Stimulated activated CD8-positive, alpha-beta memory T cell treated with anti-CD3 and anti-CD28 coated beads, Interleukin-12 subunit alpha, Interleukin-12 subunit beta, amount 100 ng/mL, for 24 hours (primary cell): Measurements from ENCODE around the gene ERICH6B.

Source experiments
- DNase-seq: peaks from one replicate; pipeline ENCODE4 v3.0.0-alpha.2; 2020; ENCODE audit errors: extremely low read depth

ERICH6B gene

GRCh38 chr13:45542391-45542790 is 73.1 kb downstream of the ERICH6B start:
- DNase-seq: no peak

GRCh38 chr13:45541806-45542205 is 73.7 kb downstream of the ERICH6B start:
- no peak for DNase-seq

GRCh38 chr13:45540864-45541263 is 74.7 kb downstream of the ERICH6B start:
- no peak for DNase-seq

GRCh38 chr13:45540195-45540594 is 75.3 kb downstream of the ERICH6B start:
- DNase-seq: no peak

- no peak for DNase-seq
Measured at GRCh38 chr13:45538382-45538781, 77.2 kb downstream of the ERICH6B start.

- no peak for DNase-seq
Measured at GRCh38 chr13:45537516-45537915, 78.0 kb downstream of the ERICH6B start.

- DNase-seq: no peak
Measured at GRCh38 chr13:45536224-45536623, 79.3 kb downstream of the ERICH6B start.

- DNase-seq: no peak
Measured at GRCh38 chr13:45534604-45535003, 80.9 kb downstream of the ERICH6B start.

- no peak for DNase-seq
Measured at GRCh38 chr13:45529758-45530157, 85.8 kb downstream of the ERICH6B start.

GRCh38 chr13:45527699-45528462 is 87.7 kb downstream of the ERICH6B start:
- no peak for DNase-seq

- no peak for DNase-seq
Measured at GRCh38 chr13:45522571-45522970, 93.0 kb downstream of the ERICH6B start.

- no peak for DNase-seq
Measured at GRCh38 chr13:45521297-45521696, 94.2 kb downstream of the ERICH6B start.

GRCh38 chr13:45519493-45519892 is 96.0 kb downstream of the ERICH6B start:
- DNase-seq: no peak

- no peak for DNase-seq
Measured at GRCh38 chr13:45518525-45519245, 96.9 kb downstream of the ERICH6B start.

GRCh38 chr13:45516757-45517156 is 98.8 kb downstream of the ERICH6B start:
- DNase-seq: no peak

GRCh38 chr13:45512098-45512496 is 103.4 kb downstream of the ERICH6B start:
- no peak for DNase-seq

- DNase-seq: no peak
Measured at GRCh38 chr13:45511310-45512097, 104.0 kb downstream of the ERICH6B start.

GRCh38 chr13:45510672-45511071 is 104.9 kb downstream of the ERICH6B start:
- DNase-seq: no peak

- DNase-seq: no peak
Measured at GRCh38 chr13:45508776-45509175, 106.8 kb downstream of the ERICH6B start.

- no peak for DNase-seq
Measured at GRCh38 chr13:45506811-45507210, 108.7 kb downstream of the ERICH6B start.

- DNase-seq: no peak
Measured at GRCh38 chr13:45503658-45504057, 111.9 kb downstream of the ERICH6B start.

GRCh38 chr13:45501175-45501526 is 114.4 kb downstream of the ERICH6B start:
- DNase-seq: no peak
